ENCODE results near the gene UBA3.

DNA sequence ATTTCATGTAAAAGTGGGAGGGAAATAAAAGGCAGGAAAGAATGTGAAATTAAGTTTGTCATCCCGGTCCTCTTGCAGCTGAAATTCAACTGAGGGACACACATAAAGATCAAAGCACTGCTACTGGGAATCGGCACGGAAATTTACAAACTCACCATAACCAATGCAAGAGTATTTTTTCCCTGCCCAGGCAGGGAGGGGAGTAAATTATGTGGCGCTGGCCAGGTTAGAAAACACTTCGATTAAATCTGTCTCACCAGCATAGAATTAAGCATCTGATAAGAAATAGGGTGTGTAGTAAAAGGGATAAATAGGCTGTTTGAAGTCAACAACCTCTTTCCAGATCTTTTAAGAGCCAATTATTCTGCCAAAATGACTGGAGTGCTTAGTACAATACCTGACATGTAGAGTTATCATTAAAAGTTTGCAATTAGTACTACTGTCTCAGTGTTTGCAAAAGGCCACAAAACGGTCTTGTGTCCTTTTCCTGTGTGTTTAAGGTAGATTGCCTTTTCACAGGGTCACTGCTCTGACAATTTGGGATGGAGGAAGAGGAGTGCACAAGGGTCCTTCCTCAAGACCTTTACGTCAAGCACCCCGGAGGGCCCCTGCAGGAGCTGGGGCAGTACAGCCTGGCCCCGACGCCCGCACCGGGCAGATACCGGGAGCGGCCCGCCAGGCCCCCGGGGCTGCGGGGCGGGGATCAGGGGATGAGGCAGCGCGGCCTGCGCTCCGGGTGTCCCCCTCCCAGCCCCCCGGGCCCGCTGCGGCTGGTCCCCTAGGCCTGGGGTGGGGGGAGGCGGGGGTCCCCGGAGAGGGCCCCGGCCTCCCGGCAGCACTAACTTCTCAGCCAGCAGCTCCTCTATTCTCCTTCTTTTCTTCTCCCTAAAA is 651 bp downstream of the UBA3 start:
- TF ChIP-seq, protein P1, sequence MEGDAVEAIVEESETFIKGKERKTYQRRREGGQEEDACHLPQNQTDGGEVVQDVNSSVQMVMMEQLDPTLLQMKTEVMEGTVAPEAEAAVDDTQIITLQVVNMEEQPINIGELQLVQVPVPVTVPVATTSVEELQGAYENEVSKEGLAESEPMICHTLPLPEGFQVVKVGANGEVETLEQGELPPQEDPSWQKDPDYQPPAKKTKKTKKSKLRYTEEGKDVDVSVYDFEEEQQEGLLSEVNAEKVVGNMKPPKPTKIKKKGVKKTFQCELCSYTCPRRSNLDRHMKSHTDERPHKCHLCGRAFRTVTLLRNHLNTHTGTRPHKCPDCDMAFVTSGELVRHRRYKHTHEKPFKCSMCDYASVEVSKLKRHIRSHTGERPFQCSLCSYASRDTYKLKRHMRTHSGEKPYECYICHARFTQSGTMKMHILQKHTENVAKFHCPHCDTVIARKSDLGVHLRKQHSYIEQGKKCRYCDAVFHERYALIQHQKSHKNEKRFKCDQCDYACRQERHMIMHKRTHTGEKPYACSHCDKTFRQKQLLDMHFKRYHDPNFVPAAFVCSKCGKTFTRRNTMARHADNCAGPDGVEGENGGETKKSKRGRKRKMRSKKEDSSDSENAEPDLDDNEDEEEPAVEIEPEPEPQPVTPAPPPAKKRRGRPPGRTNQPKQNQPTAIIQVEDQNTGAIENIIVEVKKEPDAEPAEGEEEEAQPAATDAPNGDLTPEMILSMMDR (IDR thresholded peaks at IDR 0.05): no peak
- TF ChIP-seq TCF7L2 (IDR thresholded peaks at IDR 0.05; ENCODE audit: low read depth, low read length): peak; percentile 43; the same call in 1 of the 2 replicates
- TF ChIP-seq, protein P2, sequence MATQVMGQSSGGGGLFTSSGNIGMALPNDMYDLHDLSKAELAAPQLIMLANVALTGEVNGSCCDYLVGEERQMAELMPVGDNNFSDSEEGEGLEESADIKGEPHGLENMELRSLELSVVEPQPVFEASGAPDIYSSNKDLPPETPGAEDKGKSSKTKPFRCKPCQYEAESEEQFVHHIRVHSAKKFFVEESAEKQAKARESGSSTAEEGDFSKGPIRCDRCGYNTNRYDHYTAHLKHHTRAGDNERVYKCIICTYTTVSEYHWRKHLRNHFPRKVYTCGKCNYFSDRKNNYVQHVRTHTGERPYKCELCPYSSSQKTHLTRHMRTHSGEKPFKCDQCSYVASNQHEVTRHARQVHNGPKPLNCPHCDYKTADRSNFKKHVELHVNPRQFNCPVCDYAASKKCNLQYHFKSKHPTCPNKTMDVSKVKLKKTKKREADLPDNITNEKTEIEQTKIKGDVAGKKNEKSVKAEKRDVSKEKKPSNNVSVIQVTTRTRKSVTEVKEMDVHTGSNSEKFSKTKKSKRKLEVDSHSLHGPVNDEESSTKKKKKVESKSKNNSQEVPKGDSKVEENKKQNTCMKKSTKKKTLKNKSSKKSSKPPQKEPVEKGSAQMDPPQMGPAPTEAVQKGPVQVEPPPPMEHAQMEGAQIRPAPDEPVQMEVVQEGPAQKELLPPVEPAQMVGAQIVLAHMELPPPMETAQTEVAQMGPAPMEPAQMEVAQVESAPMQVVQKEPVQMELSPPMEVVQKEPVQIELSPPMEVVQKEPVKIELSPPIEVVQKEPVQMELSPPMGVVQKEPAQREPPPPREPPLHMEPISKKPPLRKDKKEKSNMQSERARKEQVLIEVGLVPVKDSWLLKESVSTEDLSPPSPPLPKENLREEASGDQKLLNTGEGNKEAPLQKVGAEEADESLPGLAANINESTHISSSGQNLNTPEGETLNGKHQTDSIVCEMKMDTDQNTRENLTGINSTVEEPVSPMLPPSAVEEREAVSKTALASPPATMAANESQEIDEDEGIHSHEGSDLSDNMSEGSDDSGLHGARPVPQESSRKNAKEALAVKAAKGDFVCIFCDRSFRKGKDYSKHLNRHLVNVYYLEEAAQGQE (IDR thresholded peaks at IDR 0.05; ENCODE audit: insufficient read depth in 1 of 2, low read depth in 2 of 2, low read length in 1 of 2): no peak
- TF ChIP-seq POLR2AphosphoS5 (IDR thresholded peaks at IDR 0.05; ENCODE audit: low read depth, low read length): no peak
- TF ChIP-seq SIN3A (IDR thresholded peaks at IDR 0.05; ENCODE audit: borderline replicate concordance, insufficient read depth, low read depth, low read length): no peak
